CD4-positive, alpha-beta memory T cell (primary cell): ENCODE measurements around the gene GRK2. TPM values are rescaled to one million over a fixed set of nuclear protein-coding genes. Genes with fewer than 3 reads are reported as not detected.
A peak's percentile ranks its signal among the peaks of the same experiment; 100 is the strongest.

Experiments used
- CTCF ChIA-PET: fragments of 350-600 bp; sonication (Branson Sonifier 250); formaldehyde crosslinking; loops from one replicate; lab custom pipeline; 2021; ENCODE audit warnings: inconsistent platforms; ENCODE audit not compliant: partially characterized antibody; lab: Charles Lee
- POLR2A ChIA-PET: fragments of 350-600 bp; sonication (Branson Sonifier 250); formaldehyde crosslinking; loops from one replicate; lab custom pipeline; 2021; ENCODE audit not compliant: partially characterized antibody; lab: Charles Lee
- DNase-seq, 5 donors: peaks; one replicate each; pipeline versions ENCODE4 v3.0.0 to v3.0.0-alpha.2; 2020 to 2022; ENCODE audit warnings: mixed read lengths in 1 of 5
- H3K27ac ChIP-seq: one replicate; pipeline ENCODE4 v1.7.0; 2013; ENCODE audit warnings: low read depth, low read length
- H3K27me3 ChIP-seq: 2 replicates; pipeline ENCODE4 v1.7.0; 2013; ENCODE audit warnings: mild to moderate bottlenecking, low read length, moderate library complexity; ENCODE audit not compliant: insufficient read depth
- H3K36me3 ChIP-seq: 2 replicates; pipeline ENCODE4 v1.7.0; 2013; ENCODE audit warnings: mild to moderate bottlenecking, low read length, moderate library complexity; ENCODE audit not compliant: insufficient read depth
- H3K4me1 ChIP-seq: 2 replicates; pipeline ENCODE4 v1.7.0; 2013; ENCODE audit warnings: mild to moderate bottlenecking, low read length, moderate library complexity; ENCODE audit not compliant: insufficient read depth
- H3K4me3 ChIP-seq, 2 donors: one replicate each; pipeline ENCODE4 v1.7.0; 2013; ENCODE audit warnings: low read length in 2 of 2, mild to moderate bottlenecking in 1 of 2
- H3K9me3 ChIP-seq, 2 donors: one replicate each; pipeline ENCODE4 v1.7.0; 2013; ENCODE audit warnings: low read length in 2 of 2, control low read depth in 1 of 2; ENCODE audit not compliant: control insufficient read depth in 1 of 2
- H3K27ac Mint-ChIP-seq, 7 donors: one replicate each; pipeline ENCODE4 v1.8.0; 2020 to 2021; ENCODE audit warnings: mixed read lengths in 7 of 7, mild to moderate bottlenecking in 6 of 7, inconsistent platforms in 3 of 7, moderate library complexity in 3 of 7
- H3K27me3 Mint-ChIP-seq, 2 donors: one replicate each; pipeline ENCODE4 v1.8.0; 2020 to 2021; ENCODE audit warnings: mixed read lengths in 2 of 2
- H3K36me3 Mint-ChIP-seq, 2 donors: one replicate each; pipeline ENCODE4 v1.8.0; 2020 to 2021; ENCODE audit warnings: mixed read lengths in 2 of 2, inconsistent platforms in 1 of 2, mild to moderate bottlenecking in 1 of 2
- H3K4me1 Mint-ChIP-seq, 4 donors: one replicate each; pipeline ENCODE4 v1.8.0; 2020 to 2021; ENCODE audit warnings: mixed read lengths in 4 of 4, mild to moderate bottlenecking in 1 of 4
- H3K4me3 Mint-ChIP-seq, 8 donors: one replicate each; pipeline ENCODE4 v1.8.0; 2020 to 2021; ENCODE audit warnings: mixed read lengths in 8 of 8, mild to moderate bottlenecking in 7 of 8, moderate library complexity in 6 of 8, inconsistent platforms in 3 of 8
- H3K9me3 Mint-ChIP-seq, 8 donors: one replicate each; pipeline ENCODE4 v1.8.0; 2020 to 2021; ENCODE audit warnings: mixed read lengths in 8 of 8, mild to moderate bottlenecking in 5 of 8, inconsistent platforms in 3 of 8, moderate library complexity in 1 of 8
- intact Hi-C: fragments of 100-400 bp; cut with micrococcal nuclease; formaldehyde crosslinking; loops from one replicate; pipeline ENCODE4 v1.15.1; 2023
- polyA plus RNA-seq, 2 donors: library from polyadenylated mRNA; unstranded; fragments of 300-500 nt; fragmentation: Illumina TruSeq; gene quantifications; one replicate each; pipeline ENCODE4 v1.2.3, GENCODE V29; 2021
- total RNA-seq, 2 experiments: library from RNA; stranded (reverse); gene quantifications; one replicate each; pipeline ENCODE4 v1.2.3, GENCODE V29; 2021

Gene GRK2
- total and polyA plus RNA-seq, 4 experiments from 2014 or later, result 12.8 to 310 (median 181) TPM

DNA sequence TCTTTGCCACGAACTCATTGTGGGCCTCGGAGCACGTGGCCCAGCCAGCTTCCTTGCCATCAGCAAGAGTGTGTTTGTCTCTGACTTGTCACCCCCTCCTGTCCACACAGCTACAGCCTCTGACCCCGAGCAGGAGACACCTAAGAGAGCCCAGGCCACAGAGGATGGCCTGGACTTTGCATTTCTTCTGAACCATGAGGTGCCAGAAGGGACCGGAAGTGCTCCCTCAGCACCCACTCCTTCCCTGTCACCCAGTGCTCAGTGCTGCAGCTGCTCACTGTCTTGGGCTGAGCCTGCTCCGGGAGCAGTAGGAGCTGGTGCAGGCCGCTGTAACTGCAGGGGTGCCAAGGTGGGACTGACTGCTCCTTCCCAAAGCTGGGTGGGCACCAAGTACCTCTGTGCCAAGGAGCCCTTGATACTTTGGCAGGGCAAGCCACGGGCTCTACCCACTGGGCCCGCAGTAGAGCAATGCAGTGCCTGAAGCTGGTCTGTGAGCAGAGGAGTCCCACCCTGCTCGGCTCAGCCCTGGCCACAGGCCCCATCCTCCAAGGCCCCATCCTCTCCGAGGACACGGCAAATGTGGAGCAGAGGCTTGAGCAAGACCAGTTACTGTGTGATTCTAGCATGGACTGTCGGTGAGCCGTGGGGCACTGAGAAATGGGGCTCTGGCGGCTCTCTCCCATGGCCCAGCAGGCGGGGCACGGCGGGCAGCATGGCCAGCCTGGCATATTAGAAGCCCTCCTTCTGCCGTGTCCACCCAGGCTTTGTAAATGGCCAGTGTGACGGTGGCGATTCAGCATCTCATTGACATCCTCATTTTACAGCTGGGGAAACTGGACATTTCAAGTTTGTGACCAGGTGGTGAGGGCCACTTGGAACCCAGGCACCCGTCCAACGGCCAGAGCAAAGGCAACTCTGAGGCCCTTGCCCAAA, 6.3 kb downstream of the GRK2 start:
- peaks cover 46 to 95% (median 71%) of the 10 kb centered on the region in 4 donors for H3K4me1 Mint-ChIP-seq
- DNase-seq, result peak in 3 of 5 donors; percentile 27 to 46 (median 41)
- peaks cover 27 to 62% of the 10 kb centered on the region in 2 donors for H3K36me3 Mint-ChIP-seq
- peak overlapping the region; percentile 92 to 98 (median 97) for H3K4me3 Mint-ChIP-seq
- intact Hi-C loops, result no loop called here
- H3K27ac Mint-ChIP-seq, result peak overlapping the region; percentile 92 to 98 (median 95)
- POLR2A ChIA-PET, result interaction anchor here (0.9 to 17.3 kb wide), 15 partner anchors 10 to 212 kb away, joined by 3 to 1163 read pairs (median 11); partner anchors contain the start of genes ANKRD13D, POLD4, PPP1CA and PTPRCAP
- CTCF ChIA-PET, result interaction anchor here (1.3 to 7.1 kb wide), 6 partner anchors 9 to 110 kb away, joined by 3 to 54 read pairs (median 6); partner anchors contain the start of gene ANKRD13D
- Histone ChIP-seq H3K27me3 (no peaks in the 10 kb centered on the region), H3K27ac (peak overlapping the region; percentile 80), H3K9me3 (no peaks in the 10 kb centered on the region), H3K4me1 (peaks cover 100% of the 10 kb centered on the region), H3K4me3 (peak overlapping the region; percentile 23 to 88), H3K36me3 (peaks cover 33% of the 10 kb centered on the region)
- H3K9me3 Mint-ChIP-seq, result no peaks in the 10 kb centered on the region
- no peaks in the 10 kb centered on the region for H3K27me3 Mint-ChIP-seq

DNA sequence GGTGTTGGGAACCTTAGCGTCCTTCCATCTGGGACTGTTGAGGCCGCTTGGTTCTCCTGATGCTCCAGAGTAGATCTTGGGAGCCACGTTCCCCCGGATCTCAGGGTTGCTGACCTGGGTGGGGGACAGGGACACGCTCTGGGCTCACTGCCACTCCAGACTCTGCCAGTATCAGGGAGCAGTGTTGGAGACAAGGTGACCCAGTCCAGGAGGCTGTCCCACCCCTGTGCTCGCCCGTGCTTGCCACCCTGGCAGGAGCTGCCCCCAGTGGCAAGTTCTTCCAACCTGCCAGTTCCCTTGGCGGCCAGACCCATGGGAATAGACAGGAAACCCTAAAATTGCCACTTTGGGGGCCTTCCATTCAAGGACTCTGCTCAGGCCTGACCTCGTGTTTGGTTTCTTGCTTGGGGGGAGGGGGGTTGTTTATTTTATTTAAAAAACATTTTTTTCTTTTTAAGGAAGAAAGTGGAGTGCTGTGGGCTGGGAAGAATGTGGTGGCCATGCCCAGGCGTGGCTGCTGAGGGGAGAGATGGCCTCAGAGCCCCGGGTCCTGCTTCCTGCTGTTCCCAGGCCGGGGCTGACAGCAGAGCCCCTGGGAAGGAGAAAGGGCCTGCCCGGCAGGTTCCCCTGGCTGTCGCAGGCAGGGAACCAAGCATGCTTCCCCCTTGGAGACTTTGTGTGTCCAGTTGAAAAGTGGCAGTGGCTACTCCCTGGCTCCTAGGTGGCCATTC, 7.2 kb downstream of the GRK2 start:
- peak overlapping the region in 7 of 8 donors; percentile 71 to 98 (median 96) for H3K4me3 Mint-ChIP-seq
- intact Hi-C loops, result no loop called here

DNA sequence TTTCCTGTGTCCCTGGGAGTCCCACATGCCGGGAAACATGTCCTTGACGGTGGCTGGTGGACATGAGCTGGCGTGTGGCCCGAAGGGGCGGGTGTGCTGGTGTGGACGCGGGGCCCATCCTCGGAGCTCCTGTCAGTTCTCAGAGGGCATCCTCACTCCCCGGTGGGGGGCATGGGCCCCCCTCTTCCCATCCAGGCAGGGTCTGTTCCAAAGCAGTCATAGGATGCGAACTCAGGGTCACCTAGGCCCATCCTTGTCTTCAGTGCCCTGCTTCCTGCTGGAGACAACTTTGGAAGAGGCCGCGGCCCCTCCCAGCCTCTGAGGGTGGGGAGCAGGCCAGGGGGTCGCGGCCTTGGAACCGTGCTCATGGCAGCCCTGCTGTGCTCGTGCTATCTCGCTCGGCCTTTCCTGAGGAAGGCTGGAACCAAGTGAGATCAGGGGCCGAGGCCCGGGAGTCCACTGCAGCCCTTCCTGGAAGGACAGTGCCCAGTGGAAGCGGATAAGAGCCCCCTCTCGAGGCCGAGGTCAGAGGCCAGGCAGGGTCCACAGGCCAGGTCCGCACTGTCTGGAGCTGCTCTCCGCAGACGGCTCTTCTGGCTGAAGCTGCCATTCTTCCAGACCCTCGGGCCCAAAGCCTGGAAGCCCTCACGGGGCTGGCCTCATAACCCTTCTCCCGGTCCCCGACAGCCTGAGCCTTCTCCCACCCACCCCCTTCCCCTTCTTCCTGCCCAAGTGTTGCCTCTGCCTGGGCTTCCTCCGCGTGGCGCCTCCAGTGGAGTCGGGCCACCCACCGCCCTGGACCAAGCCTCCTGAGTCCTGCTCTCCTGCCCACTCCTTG, 8.7 kb downstream of the GRK2 start:
- Mint-ChIP-seq H3K27me3 (no peaks in the 10 kb centered on the region), H3K4me3 (peak overlapping the region; percentile 3 to 97 (median 83)), H3K9me3 (no peaks in the 10 kb centered on the region), H3K36me3 (peaks cover 24 to 58% of the 10 kb centered on the region in 2 donors), H3K27ac (peak overlapping the region; percentile 90 to 99 (median 95)), H3K4me1 (peaks cover 44 to 95% (median 73%) of the 10 kb centered on the region in 4 donors)
- POLR2A ChIA-PET, result interaction anchor here (0.7 to 17.3 kb wide), 8 partner anchors 11 to 144 kb away, joined by 3 to 1163 read pairs (median 4); partner anchors contain the start of genes ANKRD13D, POLD4, SSH3 and TBC1D10C
- Histone ChIP-seq H3K27me3 (no peaks in the 10 kb centered on the region), H3K4me3 (no peak overlapping the region), H3K4me1 (peaks cover 100% of the 10 kb centered on the region), H3K27ac (peak overlapping the region; percentile 95), H3K9me3 (no peaks in the 10 kb centered on the region), H3K36me3 (peaks cover 42% of the 10 kb centered on the region)
- DNase-seq, result no peak
- intact Hi-C loops, result loop anchor here (5.0 kb wide), 1 partner anchor 232 kb away; the partner anchor contains the start of genes CDK2AP2 and PITPNM1
- CTCF ChIA-PET, result no interaction called here

More for the DNA sequence above, 7.2 kb downstream of the GRK2 start:
- Histone ChIP-seq H3K27me3 (no peaks in the 10 kb centered on the region), H3K4me1 (peaks cover 100% of the 10 kb centered on the region), H3K36me3 (peaks cover 39% of the 10 kb centered on the region), H3K4me3 (no peak overlapping the region), H3K27ac (peak overlapping the region; percentile 80), H3K9me3 (no peaks in the 10 kb centered on the region)
- Mint-ChIP-seq H3K9me3 (no peaks in the 10 kb centered on the region), H3K36me3 (peaks cover 21 to 58% of the 10 kb centered on the region in 2 donors), H3K27me3 (no peaks in the 10 kb centered on the region), H3K4me1 (peaks cover 44 to 95% (median 71%) of the 10 kb centered on the region in 4 donors), H3K27ac (peak overlapping the region; percentile 75 to 98 (median 92))
- ChIA-PET POLR2A (interaction anchor here (1.2 to 17.3 kb wide), 8 partner anchors 11 to 136 kb away, joined by 3 to 1163 read pairs (median 39); partner anchors contain the start of genes ANKRD13D, POLD4 and SSH3), CTCF (no interaction called here)
- peak in 1 of 5 donors; percentile 29 for DNase-seq

DNA sequence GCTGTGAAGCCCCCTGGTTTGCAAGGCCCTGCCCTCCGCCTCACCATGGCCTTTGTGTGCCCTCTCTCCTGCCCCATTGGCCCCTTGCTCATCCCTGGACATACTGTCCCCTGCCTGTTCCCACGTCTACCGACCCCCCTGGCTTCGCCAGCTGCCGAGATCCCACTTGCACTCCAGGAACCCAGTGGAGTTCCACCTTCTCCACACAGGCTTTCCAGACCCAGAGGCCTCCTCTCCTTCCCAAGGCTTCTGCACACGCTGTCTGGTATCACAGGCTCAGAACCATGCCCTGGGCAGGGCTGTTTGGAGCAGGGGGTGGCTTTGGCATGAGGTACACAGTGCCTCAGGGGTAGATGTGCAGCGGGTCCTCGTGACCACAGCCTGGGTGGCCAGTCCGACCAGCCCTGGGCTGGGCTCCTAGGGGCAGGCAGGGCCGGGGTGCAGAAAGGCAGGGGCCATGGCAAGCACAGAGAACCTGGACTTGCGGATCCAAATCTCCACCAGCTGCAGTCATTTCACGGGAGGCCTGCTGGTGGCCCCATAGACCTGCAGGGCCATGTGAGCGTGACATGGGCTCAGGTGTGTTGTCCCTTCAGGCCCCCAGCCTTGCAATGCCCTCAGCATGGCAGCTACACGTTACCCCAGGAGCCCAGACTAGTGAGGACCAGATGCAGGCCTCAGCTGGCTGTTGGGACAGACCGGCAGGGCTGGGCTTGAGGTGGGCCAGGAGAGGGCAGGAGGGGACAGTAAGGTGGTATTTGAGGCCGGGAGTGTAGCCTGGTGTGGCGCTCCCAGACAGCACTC, 9.5 kb downstream of the GRK2 start:
- Mint-ChIP-seq H3K36me3 (peaks cover 24 to 56% of the 10 kb centered on the region in 2 donors), H3K27me3 (no peaks in the 10 kb centered on the region), H3K4me3 (peak overlapping the region; percentile 69 to 92 (median 82)), H3K9me3 (no peaks in the 10 kb centered on the region), H3K4me1 (peaks cover 38 to 95% (median 68%) of the 10 kb centered on the region in 4 donors), H3K27ac (peak overlapping the region; percentile 94 to 99 (median 97))
- ChIA-PET CTCF (no interaction called here), POLR2A (interaction anchor here (1.5 to 21.8 kb wide), 6 partner anchors 3 to 128 kb away, joined by 3 to 1163 read pairs (median 55); partner anchors contain the start of genes ANKRD13D, GRK2, SSH3 and TBC1D10C)
- intact Hi-C loops, result loop anchor here (5.0 kb wide), 1 partner anchor 231 kb away; the partner anchor contains the start of genes CDK2AP2 and PITPNM1
- no peaks in the 10 kb centered on the region for H3K9me3 ChIP-seq
- peaks cover 100% of the 10 kb centered on the region for H3K4me1 ChIP-seq
- peak overlapping the region in 1 of 2 donors; percentile 15 for H3K4me3 ChIP-seq
- H3K36me3 ChIP-seq, result peaks cover 50% of the 10 kb centered on the region
- no peaks in the 10 kb centered on the region for H3K27me3 ChIP-seq
- peak in 3 of 5 donors; percentile 29 to 56 (median 36) for DNase-seq
- peak overlapping the region; percentile 95 for H3K27ac ChIP-seq

DNA sequence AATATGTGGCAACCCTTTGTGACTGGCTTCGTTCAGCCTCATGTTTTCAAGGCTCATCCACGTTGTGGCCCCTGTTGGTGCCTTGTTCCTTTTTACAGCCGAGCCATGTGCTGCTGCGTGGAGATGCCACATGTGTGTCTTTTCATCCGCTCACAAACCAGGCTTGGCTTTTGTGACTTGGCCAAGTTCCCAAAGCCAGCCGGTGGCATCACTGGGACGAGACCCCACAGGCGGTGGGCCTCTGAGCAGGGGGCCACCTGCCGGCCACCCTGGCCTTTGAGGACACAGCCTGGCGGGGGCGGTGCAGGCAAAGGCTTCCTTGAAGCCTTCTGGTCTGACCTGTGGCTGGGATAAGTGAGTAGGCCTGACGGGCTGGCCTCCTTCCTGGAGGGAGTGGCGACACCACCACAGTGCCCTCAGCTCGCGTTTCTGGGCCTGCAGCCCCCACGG, 10.5 kb downstream of the GRK2 start:
- DNase-seq, result peak in 3 of 5 donors; percentile 25 to 62 (median 45)
- Mint-ChIP-seq H3K36me3 (peaks cover 22 to 48% of the 10 kb centered on the region in 2 donors), H3K27me3 (no peaks in the 10 kb centered on the region), H3K4me3 (peak overlapping the region; percentile 79 to 92 (median 83)), H3K27ac (peak overlapping the region; percentile 94 to 99 (median 97)), H3K9me3 (no peaks in the 10 kb centered on the region), H3K4me1 (peaks cover 28 to 91% (median 59%) of the 10 kb centered on the region in 4 donors)
- Histone ChIP-seq H3K27ac (peak overlapping the region; percentile 95), H3K27me3 (no peaks in the 10 kb centered on the region), H3K4me1 (peaks cover 98% of the 10 kb centered on the region), H3K36me3 (peaks cover 59% of the 10 kb centered on the region), H3K4me3 (peak overlapping the region; percentile 42 to 49), H3K9me3 (no peaks in the 10 kb centered on the region)
- ChIA-PET CTCF (interaction anchor here (0.9 to 3.3 kb wide), 10 partner anchors 9 to 127 kb away, joined by 3 to 34 read pairs (median 5); partner anchors contain the start of genes ANKRD13D, SSH3 and TBC1D10C), POLR2A (interaction anchor here (0.8 to 21.8 kb wide), 19 partner anchors 4 to 209 kb away, joined by 3 to 1163 read pairs (median 6); partner anchors contain the start of genes ANKRD13D, GRK2, POLD4 and PPP1CA)
- intact Hi-C loops, result loop anchor here (1.0 to 5.0 kb wide), 4 partner anchors 9 to 230 kb away; partner anchors contain the start of genes CDK2AP2 and PITPNM1
